Measurements from ENCODE around the gene ATG13. TPM values are rescaled to one million over a fixed set of nuclear protein-coding genes. Genes with fewer than 3 reads are reported as not detected.

ATG13 gene
- total and polyA plus RNA-seq, 2 of the 8 experiments (the other 6 are each of a cell fraction or from before 2014, with no cell fraction given): 65.0 to 77.4 TPM

DNA sequence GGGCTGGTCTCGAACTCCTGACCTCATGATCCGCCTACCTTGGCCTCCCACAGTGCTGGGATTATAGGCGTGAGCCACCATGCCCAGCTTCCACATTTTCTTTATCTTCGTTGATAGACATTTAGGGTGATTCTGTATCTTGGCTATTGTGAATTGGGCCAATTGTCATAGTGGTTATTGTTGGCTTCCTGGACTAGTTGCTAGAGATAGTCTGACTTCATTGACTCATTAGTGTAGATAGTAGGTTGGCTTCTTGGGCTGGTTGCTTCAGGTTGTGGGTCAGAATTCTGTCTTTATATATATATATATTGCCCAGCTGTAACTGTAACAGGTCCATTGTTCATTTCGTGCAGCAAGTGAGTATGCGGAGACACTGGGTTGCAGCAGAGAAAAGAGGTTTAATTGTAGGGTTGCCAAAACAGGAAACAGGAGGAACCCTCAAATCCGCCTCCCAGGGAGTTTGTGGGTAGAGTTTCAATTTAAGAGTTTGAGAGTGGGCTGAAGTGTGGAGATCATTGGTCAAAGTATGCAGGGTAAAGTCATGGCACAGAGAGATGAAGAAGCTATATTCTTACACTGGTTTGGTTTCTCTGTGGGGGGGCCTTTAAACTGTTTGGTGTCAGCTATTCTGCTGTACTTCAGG, 22.0 kb downstream of the ATG13 start:
- DNase-seq (ENCODE audit: low read depth in 1 of 2, low spot score in 2 of 2) (no peak), FAIRE-seq (no peak)
- POLR2A ChIA-PET (ENCODE audit: partially characterized antibody): interaction anchor here (0.6 kb wide), 1 partner anchor 8 kb away, joined by 3 read pairs; no protein-coding TSS in a partner anchor
- CTCF ChIA-PET (ENCODE audit: partially characterized antibody): interaction anchor here (0.6 to 0.8 kb wide), 2 partner anchors 11 to 31 kb away, joined by 3 read pairs; no protein-coding TSS in a partner anchor
- Histone ChIP-seq H3K79me1 (ENCODE audit: low read depth, low read length) (peaks cover 2% of the 10 kb centered on the region; the same call in 1 of the 2 replicates), H4K8ac (ENCODE audit: extremely low read depth, insufficient read depth, low read length) (no peak overlapping the region), H3K4ac (replicated peaks; ENCODE audit: insufficient read length, low read depth, low read length) (no peak overlapping the region), H2AFZ (ENCODE audit: low read length) (no peak overlapping the region), H3K23me2 (ENCODE audit: low read depth, low read length) (no peaks in the 10 kb centered on the region), H3K18ac (ENCODE audit: extremely low read depth, low read length) (no peak overlapping the region), H2AK5ac (ENCODE audit: low read depth, low read length) (no peak overlapping the region), H3K9ac (replicated peaks in 1 of 4; ENCODE audit: extremely low read depth in 1 of 4, low read depth in 3 of 4, low read length in 3 of 4) (no peak overlapping the region), H3K36me3 (ENCODE audit: control insufficient read depth in 2 of 4, insufficient read depth in 4 of 4, low read length in 3 of 4) (peaks cover 0 to 3% (median 0%) of the 10 kb centered on the region in 4 experiments; a peak in 2 of 8 replicates), H2BK5ac (ENCODE audit: low read depth, low read length) (no peak overlapping the region), H4K5ac (ENCODE audit: insufficient read length, low read depth, low read length) (no peak overlapping the region), H3K14ac (ENCODE audit: insufficient read length) (no peak overlapping the region), H4K20me1 (replicated peaks in 1 of 2; ENCODE audit: control insufficient read depth in 1 of 2, insufficient read depth in 2 of 2, low read length in 2 of 2) (no peaks in the 10 kb centered on the region), H4K91ac (replicated peaks; ENCODE audit: insufficient read length, low read length) (no peak overlapping the region), H3K23ac (ENCODE audit: insufficient read length) (no peak overlapping the region), H2BK20ac (ENCODE audit: low read length) (no peak overlapping the region), H2BK15ac (ENCODE audit: low read length) (no peak overlapping the region), H3K4me2 (ENCODE audit: insufficient read depth in 1 of 2, low read depth in 2 of 2, low read length in 2 of 2) (no peak overlapping the region), H2BK12ac (ENCODE audit: low read depth, low read length) (no peak overlapping the region), H3K56ac (replicated peaks; ENCODE audit: insufficient read length, low read depth, low read length) (no peak overlapping the region), H3K4me1 (replicated peaks in 1 of 4; ENCODE audit: control insufficient read depth in 3 of 4, insufficient read depth in 4 of 4, low read length in 3 of 4) (no peaks in the 10 kb centered on the region), H3K27ac (ENCODE audit: low read depth, low read length) (no peak overlapping the region), H3K79me2 (ENCODE audit: control insufficient read depth in 1 of 2, insufficient read depth in 2 of 2, low read length in 2 of 2) (no peaks in the 10 kb centered on the region; a peak in 1 of 4 replicates), H3K9me3 (ENCODE audit: insufficient read depth in 2 of 2, low read depth in 1 of 2, low read length in 1 of 2) (no peaks in the 10 kb centered on the region), H2BK120ac (replicated peaks; ENCODE audit: low read depth, low read length) (no peak overlapping the region), H3K27me3 (replicated peaks in 1 of 4; ENCODE audit: control insufficient read depth in 3 of 4, extremely low read depth in 1 of 4, insufficient read depth in 3 of 4, low read length in 3 of 4) (no peaks in the 10 kb centered on the region), H3K4me3 (ENCODE audit: extremely low read depth in 1 of 4, insufficient read depth in 2 of 4, low read depth in 3 of 4, low read length in 4 of 4) (no peak overlapping the region)
- 92% methylated on average over 7 of the region's 7 CpGs; no CpG with 5 or more reads in 1 of the 2 experiments for whole genome bisulfite sequencing, 2 experiments (ENCODE audit: extremely low coverage in 1 of 2, insufficient coverage in 1 of 2, insufficient read length in 1 of 2, insufficient replicate concordance in 2 of 2, low coverage in 1 of 2, low lambda C conversion rate in 2 of 2, missing lambda C conversion rate in 1 of 2)
- TF ChIP-seq SP1 (IDR thresholded peaks at IDR 0.05; ENCODE audit: low read depth, low read length): no peak
- no peak for TF ChIP-seq PHF8 (conservative IDR thresholded peaks at IDR 0.05; ENCODE audit: low read depth, low read length)
- TF ChIP-seq ZNF274 (IDR thresholded peaks at IDR 0.05; ENCODE audit: borderline replicate concordance, extremely low read depth, low read length): no peak
- TF ChIP-seq, protein P1, sequence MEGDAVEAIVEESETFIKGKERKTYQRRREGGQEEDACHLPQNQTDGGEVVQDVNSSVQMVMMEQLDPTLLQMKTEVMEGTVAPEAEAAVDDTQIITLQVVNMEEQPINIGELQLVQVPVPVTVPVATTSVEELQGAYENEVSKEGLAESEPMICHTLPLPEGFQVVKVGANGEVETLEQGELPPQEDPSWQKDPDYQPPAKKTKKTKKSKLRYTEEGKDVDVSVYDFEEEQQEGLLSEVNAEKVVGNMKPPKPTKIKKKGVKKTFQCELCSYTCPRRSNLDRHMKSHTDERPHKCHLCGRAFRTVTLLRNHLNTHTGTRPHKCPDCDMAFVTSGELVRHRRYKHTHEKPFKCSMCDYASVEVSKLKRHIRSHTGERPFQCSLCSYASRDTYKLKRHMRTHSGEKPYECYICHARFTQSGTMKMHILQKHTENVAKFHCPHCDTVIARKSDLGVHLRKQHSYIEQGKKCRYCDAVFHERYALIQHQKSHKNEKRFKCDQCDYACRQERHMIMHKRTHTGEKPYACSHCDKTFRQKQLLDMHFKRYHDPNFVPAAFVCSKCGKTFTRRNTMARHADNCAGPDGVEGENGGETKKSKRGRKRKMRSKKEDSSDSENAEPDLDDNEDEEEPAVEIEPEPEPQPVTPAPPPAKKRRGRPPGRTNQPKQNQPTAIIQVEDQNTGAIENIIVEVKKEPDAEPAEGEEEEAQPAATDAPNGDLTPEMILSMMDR (IDR thresholded peaks at IDR 0.05; ENCODE audit: control extremely low read depth in 1 of 3, insufficient read depth in 1 of 3, low read depth in 1 of 3, low read length in 3 of 3): no peak
- no peak for TF ChIP-seq EGR1 (IDR thresholded peaks at IDR 0.05; ENCODE audit: borderline replicate concordance, low read depth, low read length)
- TF ChIP-seq, protein P2, sequence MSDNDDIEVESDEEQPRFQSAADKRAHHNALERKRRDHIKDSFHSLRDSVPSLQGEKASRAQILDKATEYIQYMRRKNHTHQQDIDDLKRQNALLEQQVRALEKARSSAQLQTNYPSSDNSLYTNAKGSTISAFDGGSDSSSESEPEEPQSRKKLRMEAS (IDR thresholded peaks at IDR 0.05): no peak
- TF ChIP-seq GTF2F1 (IDR thresholded peaks at IDR 0.05; ENCODE audit: borderline replicate concordance, low read depth, low read length): no peak
- no peak for TF ChIP-seq SUZ12 (IDR thresholded peaks at IDR 0.05; ENCODE audit: low read length)
- TF ChIP-seq CREB1 (IDR thresholded peaks at IDR 0.05): no peak
- TF ChIP-seq MAFK (IDR thresholded peaks at IDR 0.05; ENCODE audit: low read depth, low read length): no peak
- no peak for TF ChIP-seq KDM5A (IDR thresholded peaks at IDR 0.05; ENCODE audit: low read length)

Measured in H1 (cell line).